Loucy (cell line): ENCODE data around the gene ZBTB20.

ENCODE experiments used
- CTCF ChIP-seq: fragments of 200-600 bp; sonication (generic); conservative IDR thresholded peaks from 2 replicates; pipeline ENCODE4 v1.5.1; 2014; ENCODE audit warnings: mild to moderate bottlenecking, antibody characterized with exemption, low read length
- EZH2phosphoT487 ChIP-seq: fragments of 200-600 bp; IDR thresholded peaks from 2 replicates; pipeline ENCODE4 v1.6.1; 2018; ENCODE audit warnings: antibody characterized with exemption, mild to moderate bottlenecking, moderate library complexity, borderline replicate concordance

- TF ChIP-seq CTCF = no peak
- no peak for TF ChIP-seq EZH2phosphoT487
These were observed 796.4 kb downstream of the ZBTB20 start for GRCh38 chr3:114350690-114351089.
